Stimulated activated CD4-positive, alpha-beta T cell treated with anti-CD3 and anti-CD28 coated beads, Interleukin-2, amount 100 ng/mL, for 24 hours (primary cell): ENCODE data around the gene GKN1.

Experiments
- DNase-seq, 2 donors: peaks; one replicate each; pipeline ENCODE4 v3.0.0-alpha.2; 2020

Gene GKN1

DNA sequence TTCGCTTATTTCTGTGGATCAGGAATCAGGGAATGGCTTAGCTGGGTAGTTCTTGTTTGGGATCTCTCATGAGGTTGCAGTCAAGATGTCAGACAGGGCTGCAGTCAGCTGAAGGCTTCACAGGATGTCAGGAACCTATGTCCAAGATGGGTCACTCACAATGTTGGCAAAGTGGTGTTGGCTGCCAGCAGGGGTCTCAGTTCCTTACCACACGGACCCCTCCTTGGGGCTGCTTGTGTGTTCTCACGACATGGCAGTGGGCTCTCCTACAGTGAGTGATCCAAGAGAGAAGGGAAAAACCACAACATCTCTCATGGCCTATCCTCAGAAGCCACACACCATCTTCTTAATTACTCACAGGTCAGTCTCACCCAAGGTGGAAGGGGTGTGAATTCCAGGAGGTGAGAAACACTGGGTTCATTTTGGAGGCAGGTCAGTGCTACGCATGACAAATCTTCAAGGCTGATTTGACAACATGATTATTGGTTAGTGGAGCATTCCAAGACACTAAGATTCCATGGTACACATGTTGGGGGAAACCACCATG, 37.2 kb downstream of the GKN1 start:
- no peak for DNase-seq

- peak; percentile 50 to 62 for DNase-seq
These were observed 38.1 kb downstream of the GKN1 start for GRCh38 chr2:69012310-69013141.

DNA sequence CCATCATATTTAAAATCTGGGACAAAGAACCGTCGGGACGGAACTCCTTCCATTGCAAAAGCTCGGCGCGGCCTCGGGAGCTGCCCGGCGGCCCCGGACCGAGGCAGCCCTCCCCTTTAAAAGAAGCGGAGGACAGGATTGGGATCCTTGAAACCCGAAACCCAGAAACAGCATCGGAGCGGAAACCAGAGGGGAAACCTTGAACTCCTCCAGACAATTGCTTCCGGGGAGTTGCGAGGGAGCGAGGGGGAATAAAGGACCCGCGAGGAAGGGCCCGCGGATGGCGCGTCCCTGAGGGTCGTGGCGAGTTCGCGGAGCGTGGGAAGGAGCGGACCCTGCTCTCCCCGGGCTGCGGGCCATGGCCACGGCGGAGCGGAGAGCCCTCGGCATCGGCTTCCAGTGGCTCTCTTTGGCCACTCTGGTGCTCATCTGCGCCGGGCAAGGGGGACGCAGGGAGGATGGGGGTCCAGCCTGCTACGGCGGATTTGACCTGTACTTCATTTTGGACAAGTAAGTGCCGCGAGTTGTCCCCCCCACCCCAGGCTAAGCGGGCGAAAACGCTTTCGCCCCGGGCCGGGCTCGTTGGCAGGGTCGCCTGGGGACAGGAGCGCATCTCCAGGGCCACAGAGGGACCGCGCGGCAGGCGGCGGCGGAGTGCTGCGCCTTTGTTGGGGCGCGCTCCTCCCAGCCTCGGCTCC, 38.9 kb downstream of the GKN1 start, which contains the start of gene ANTXR1:
TSS of gene ANTXR1 (plus strand) at position 38 of the 698 bp plus-strand sequence. CDS start at position 359, 321 bp downstream.
- DNase-seq, result peak; percentile 20 to 26

DNA sequence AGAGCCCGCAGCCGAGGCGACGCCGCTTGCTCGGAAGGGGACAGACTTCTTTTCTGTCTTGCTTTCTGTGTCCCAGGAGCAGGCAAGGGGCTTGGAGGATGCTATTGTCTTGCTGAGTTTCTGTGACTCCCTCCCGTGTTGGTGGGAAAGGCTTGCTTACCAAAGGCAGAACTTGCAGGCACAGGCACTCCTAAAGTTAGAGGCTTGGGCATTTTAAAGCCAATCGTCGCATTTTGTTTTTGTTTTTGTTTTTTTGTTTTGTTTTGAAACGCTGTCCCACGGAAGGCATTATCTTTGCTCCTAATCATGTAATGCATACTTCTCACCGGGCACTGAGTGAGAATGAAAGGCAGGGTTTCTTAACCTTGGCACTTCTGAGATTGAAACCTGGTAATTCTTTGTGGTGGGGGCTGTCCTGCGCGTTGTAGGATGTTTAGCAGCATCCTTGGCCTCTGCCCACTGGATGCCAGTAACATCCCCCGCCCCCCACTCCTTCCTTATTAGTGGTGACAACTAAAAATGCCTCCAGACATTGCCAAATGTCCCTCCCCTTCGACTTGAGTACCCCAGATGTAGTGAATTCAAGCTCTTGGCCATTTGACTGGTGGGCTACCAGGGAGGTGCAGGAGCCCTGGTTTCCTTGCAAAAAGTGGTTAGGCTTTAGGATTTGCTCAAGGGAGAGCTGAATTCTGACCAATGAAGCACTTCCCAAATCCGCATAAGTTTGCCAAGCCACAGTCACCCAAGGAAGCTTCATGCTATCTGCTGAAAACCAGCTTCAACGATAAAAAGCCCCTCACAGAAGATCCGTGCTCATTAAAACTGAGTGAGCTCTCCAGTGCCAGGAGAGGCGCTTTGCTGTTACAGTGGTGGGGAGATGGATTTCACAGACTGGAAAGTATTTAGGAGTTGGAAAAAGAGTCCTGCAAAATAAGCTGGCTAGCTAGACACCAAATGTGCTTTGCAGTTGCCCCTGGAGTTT, 39.7 kb downstream of the GKN1 start:
- peak in 1 of 2 donors; percentile 13 for DNase-seq

- no peak for DNase-seq
These were observed 42.6 kb downstream of the GKN1 start for GRCh38 chr2:69017080-69017479.

DNA sequence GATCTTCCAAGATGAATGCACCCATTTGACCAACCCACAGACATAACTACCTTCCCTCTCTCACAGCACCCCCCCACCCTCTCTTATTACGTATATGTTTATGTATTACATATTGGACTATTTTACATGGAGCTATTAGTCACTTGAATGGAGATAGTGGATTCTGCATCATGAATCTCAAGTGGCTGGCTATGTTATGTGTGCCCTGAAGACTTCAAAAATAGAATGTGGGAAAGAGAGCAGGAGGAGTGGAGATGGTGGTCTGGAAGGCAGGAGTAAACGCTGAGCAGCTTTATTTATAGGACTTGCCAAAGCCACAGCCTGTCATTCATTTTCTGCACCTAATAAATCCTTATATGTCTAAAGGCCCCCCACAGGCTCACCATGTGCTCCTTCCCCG, 43.4 kb downstream of the GKN1 start:
- no peak for DNase-seq

DNA sequence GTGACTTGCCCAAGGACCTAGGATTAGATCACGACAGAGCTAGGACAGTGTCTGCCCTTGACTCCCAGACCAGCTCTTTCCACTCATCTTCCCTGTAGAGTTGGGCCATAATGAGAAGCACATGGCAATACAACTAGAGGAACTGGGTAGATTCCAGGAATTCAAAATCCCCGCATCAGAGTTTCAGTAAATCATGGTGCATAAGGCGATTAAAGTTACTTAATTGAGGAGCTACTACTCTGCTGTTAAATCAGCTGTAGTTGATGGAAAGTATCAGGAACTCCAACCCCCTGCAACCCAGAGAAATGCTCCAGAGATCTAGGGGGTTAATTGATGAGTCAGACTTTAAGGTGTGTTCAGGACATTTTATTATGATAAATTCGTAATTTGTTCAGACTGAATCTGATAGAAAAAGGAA, 44.3 kb downstream of the GKN1 start:
- no peak for DNase-seq

GRCh38 chr2:69020496-69021426, 46.3 kb downstream of the GKN1 start:
- DNase-seq, result no peak

GRCh38 chr2:69021727-69022126, 47.3 kb downstream of the GKN1 start:
- DNase-seq, result no peak

- no peak for DNase-seq
These were observed 48.1 kb downstream of the GKN1 start for GRCh38 chr2:69022548-69022947.

DNA sequence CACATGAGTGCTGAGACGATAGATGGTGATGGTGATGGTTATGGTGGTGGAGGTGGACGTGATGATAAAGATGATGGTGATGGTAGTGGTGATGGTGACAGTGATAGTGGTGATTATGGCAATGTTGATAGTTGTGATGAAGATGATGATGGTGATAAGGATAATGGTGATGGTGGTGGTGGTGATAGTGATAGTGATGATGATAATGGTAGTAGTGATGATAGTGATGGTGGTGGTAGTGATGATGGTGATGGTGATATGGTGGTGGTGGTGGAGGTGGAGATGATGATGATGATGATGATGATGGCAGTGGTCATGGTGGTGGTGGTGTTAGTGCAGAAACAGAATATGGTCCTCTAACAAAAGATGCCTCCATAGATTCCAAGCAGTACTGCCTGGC, 48.8 kb downstream of the GKN1 start:
- DNase-seq, result no peak

GRCh38 chr2:69026026-69026425, 51.6 kb downstream of the GKN1 start:
- DNase-seq, result peak in 1 of 2 donors; percentile 18

GRCh38 chr2:69026691-69027459, 52.4 kb downstream of the GKN1 start:
- no peak for DNase-seq
